ENCODE measurements around the gene IMPA2.

The IMPA2 gene

GRCh38 chr18:12027480-12027879, 46.2 kb downstream of the IMPA2 start:
- Histone ChIP-seq H3K4me3 (IDR thresholded peaks at IDR 0.05; ENCODE audit: insufficient read depth, low read depth, low read length) (no peak overlapping the region), H2AFZ (ENCODE audit: low read depth) (no peak overlapping the region), H3K4me1 (ENCODE audit: low read depth, poor library complexity, severe bottlenecking) (no peaks in the 10 kb centered on the region), H3K79me2 (ENCODE audit: insufficient read depth, low read depth) (no peaks in the 10 kb centered on the region), H3K4me2 (no peak overlapping the region), H3K9ac (no peak overlapping the region), H3K27me3 (ENCODE audit: insufficient read depth, low read depth) (no peaks in the 10 kb centered on the region), H3K27ac (no peak overlapping the region), H4K20me1 (ENCODE audit: insufficient read depth) (no peaks in the 10 kb centered on the region), H3K36me3 (ENCODE audit: insufficient read depth) (no peaks in the 10 kb centered on the region)
- TF ChIP-seq CTCF (conservative IDR thresholded peaks at IDR 0.05; ENCODE audit: low read depth, low read length): no peak

GRCh38 chr18:12028040-12028628, 46.8 kb downstream of the IMPA2 start:
- Histone ChIP-seq H3K4me2 (no peak overlapping the region), H3K4me3 (IDR thresholded peaks at IDR 0.05; ENCODE audit: insufficient read depth, low read depth, low read length) (no peak overlapping the region), H3K36me3 (ENCODE audit: insufficient read depth) (no peaks in the 10 kb centered on the region), H4K20me1 (ENCODE audit: insufficient read depth) (no peaks in the 10 kb centered on the region), H3K27me3 (ENCODE audit: insufficient read depth, low read depth) (no peaks in the 10 kb centered on the region), H3K4me1 (ENCODE audit: low read depth, poor library complexity, severe bottlenecking) (no peaks in the 10 kb centered on the region), H3K79me2 (ENCODE audit: insufficient read depth, low read depth) (no peaks in the 10 kb centered on the region), H2AFZ (ENCODE audit: low read depth) (no peak overlapping the region), H3K27ac (no peak overlapping the region), H3K9ac (no peak overlapping the region)
- TF ChIP-seq CTCF (conservative IDR thresholded peaks at IDR 0.05; ENCODE audit: low read depth, low read length): no peak

- H4K20me1 ChIP-seq (ENCODE audit: insufficient read depth): no peaks in the 10 kb centered on the region
- no peak overlapping the region for H3K4me2 ChIP-seq
- no peaks in the 10 kb centered on the region for H3K36me3 ChIP-seq (ENCODE audit: insufficient read depth)
- H3K27ac ChIP-seq: no peak overlapping the region
- no peaks in the 10 kb centered on the region for H3K27me3 ChIP-seq (ENCODE audit: insufficient read depth, low read depth)
- no peak overlapping the region for H3K4me3 ChIP-seq (IDR thresholded peaks at IDR 0.05; ENCODE audit: insufficient read depth, low read depth, low read length)
- H3K79me2 ChIP-seq (ENCODE audit: insufficient read depth, low read depth): no peaks in the 10 kb centered on the region
- TF ChIP-seq CTCF (conservative IDR thresholded peaks at IDR 0.05; ENCODE audit: low read depth, low read length): no peak
- H3K4me1 ChIP-seq (ENCODE audit: low read depth, poor library complexity, severe bottlenecking): no peaks in the 10 kb centered on the region
- no peak overlapping the region for H2AFZ ChIP-seq (ENCODE audit: low read depth)
- no peak overlapping the region for H3K9ac ChIP-seq
Observed at GRCh38 chr18:12028674-12029073, 47.4 kb downstream of the IMPA2 start.

GRCh38 chr18:12029786-12030584, 48.7 kb downstream of the IMPA2 start:
- H3K4me3 ChIP-seq (IDR thresholded peaks at IDR 0.05; ENCODE audit: insufficient read depth, low read depth, low read length): no peak overlapping the region
- H3K4me2 ChIP-seq: no peak overlapping the region
- no peaks in the 10 kb centered on the region for H3K79me2 ChIP-seq (ENCODE audit: insufficient read depth, low read depth)
- no peak for TF ChIP-seq CTCF (conservative IDR thresholded peaks at IDR 0.05; ENCODE audit: low read depth, low read length)
- H3K36me3 ChIP-seq (ENCODE audit: insufficient read depth): no peaks in the 10 kb centered on the region
- H3K4me1 ChIP-seq (ENCODE audit: low read depth, poor library complexity, severe bottlenecking): no peaks in the 10 kb centered on the region
- no peaks in the 10 kb centered on the region for H3K27me3 ChIP-seq (ENCODE audit: insufficient read depth, low read depth)
- H3K27ac ChIP-seq: no peak overlapping the region
- no peaks in the 10 kb centered on the region for H4K20me1 ChIP-seq (ENCODE audit: insufficient read depth)
- H3K9ac ChIP-seq: no peak overlapping the region
- H2AFZ ChIP-seq (ENCODE audit: low read depth): no peak overlapping the region
